Measurements from ENCODE around the gene NES. TPM values are rescaled to one million over a fixed set of nuclear protein-coding genes. Genes with fewer than 3 reads are reported as not detected.

Gene NES
- polyA plus RNA-seq, 1 of the 3 experiments (the other 2 are of a cell fraction), result 15.8 TPM

DNA sequence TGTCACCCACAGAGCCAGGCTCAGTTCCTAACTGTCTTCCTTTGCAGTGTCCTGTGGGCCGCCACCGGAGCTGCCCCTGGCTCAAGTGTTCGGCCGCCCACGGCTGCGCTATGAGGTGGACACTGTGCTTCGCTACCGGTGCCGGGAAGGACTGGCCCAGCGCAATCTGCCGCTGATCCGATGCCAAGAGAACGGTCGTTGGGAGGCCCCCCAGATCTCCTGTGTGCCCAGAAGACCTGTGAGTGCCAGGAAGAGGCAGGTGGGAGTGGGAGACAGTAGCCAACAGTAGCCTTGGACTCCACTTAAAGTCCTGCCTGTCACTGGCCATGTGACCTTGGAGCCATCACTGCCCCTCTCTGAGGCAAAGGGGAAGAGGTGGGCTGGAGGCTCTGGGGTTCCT is 18.7 kb downstream of the NES start:
- Histone ChIP-seq H2AFZ (ENCODE audit: low read depth) (no peak overlapping the region), H4K20me1 (ENCODE audit: insufficient read depth) (peaks cover 3% of the 10 kb centered on the region; the same call in 1 of the 2 replicates), H3K4me2 (no peak overlapping the region), H3K79me2 (ENCODE audit: insufficient read depth) (no peaks in the 10 kb centered on the region), H3K9me3 (no peaks in the 10 kb centered on the region), H3K36me3 (replicated peaks in 1 of 2; ENCODE audit: control insufficient read depth in 1 of 2, insufficient read depth in 2 of 2, low read length in 1 of 2) (no peaks in the 10 kb centered on the region), H3K9ac (no peak overlapping the region), H3K4me1 (ENCODE audit: control insufficient read depth in 1 of 2, insufficient read depth in 2 of 2, low read depth in 1 of 2, low read length in 1 of 2) (peaks cover 39 to 43% of the 10 kb centered on the region in 2 experiments; a peak in 3 of 4 replicates), H3F3A (replicated peaks; ENCODE audit: insufficient read depth) (peaks cover 21% of the 10 kb centered on the region), H3K9me2 (no peaks in the 10 kb centered on the region), H3K4me3 (ENCODE audit: low read depth in 2 of 2, low read length in 1 of 2) (no peak overlapping the region), H3K27ac (ENCODE audit: low read depth in 2 of 2, low read length in 1 of 2) (no peak overlapping the region), H3K27me3 (ENCODE audit: insufficient read depth) (no peaks in the 10 kb centered on the region)
- no peak for DNase-seq
- 100% methylated on average over 7 of the region's 14 CpGs for WGBS (ENCODE audit: low lambda C conversion rate)
- TF ChIP-seq, protein P1, sequence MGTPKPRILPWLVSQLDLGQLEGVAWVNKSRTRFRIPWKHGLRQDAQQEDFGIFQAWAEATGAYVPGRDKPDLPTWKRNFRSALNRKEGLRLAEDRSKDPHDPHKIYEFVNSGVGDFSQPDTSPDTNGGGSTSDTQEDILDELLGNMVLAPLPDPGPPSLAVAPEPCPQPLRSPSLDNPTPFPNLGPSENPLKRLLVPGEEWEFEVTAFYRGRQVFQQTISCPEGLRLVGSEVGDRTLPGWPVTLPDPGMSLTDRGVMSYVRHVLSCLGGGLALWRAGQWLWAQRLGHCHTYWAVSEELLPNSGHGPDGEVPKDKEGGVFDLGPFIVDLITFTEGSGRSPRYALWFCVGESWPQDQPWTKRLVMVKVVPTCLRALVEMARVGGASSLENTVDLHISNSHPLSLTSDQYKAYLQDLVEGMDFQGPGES (IDR thresholded peaks at IDR 0.05; ENCODE audit: low read depth, low read length), result no peak
- TF ChIP-seq NRF1 (IDR thresholded peaks at IDR 0.05; ENCODE audit: low read depth, low read length) (no peak), MXI1 (IDR thresholded peaks at IDR 0.05; ENCODE audit: low read depth, low read length) (no peak)
- ChIA-PET POLR2A (no interaction called here), CTCF (interaction anchor here (0.7 to 13.1 kb wide), 23 partner anchors 8 to 273 kb away, joined by 3 to 682 read pairs (median 6); partner anchors contain the start of genes BCAN, CRABP2, HAPLN2 and ISG20L2)

- H3K4me1 ChIP-seq (ENCODE audit: control insufficient read depth in 1 of 2, insufficient read depth in 2 of 2, low read depth in 1 of 2, low read length in 1 of 2), result peaks cover 32 to 43% of the 10 kb centered on the region in 2 experiments; a peak in 3 of 4 replicates
- 35% methylated on average over 14 of the region's 15 CpGs for WGBS (ENCODE audit: low lambda C conversion rate)
- peaks cover 3% of the 10 kb centered on the region; the same call in 1 of the 2 replicates for H4K20me1 ChIP-seq (ENCODE audit: insufficient read depth)
- H3K9me3 ChIP-seq, result no peaks in the 10 kb centered on the region
- H3K79me2 ChIP-seq (ENCODE audit: insufficient read depth), result no peaks in the 10 kb centered on the region
- no peak for TF ChIP-seq RXRA (IDR thresholded peaks at IDR 0.05; ENCODE audit: borderline replicate concordance, low read depth)
- no peak for TF ChIP-seq GATA2 (CRISPR knock-in tag; IDR thresholded peaks at IDR 0.05)
- TF ChIP-seq NFIC (IDR thresholded peaks at IDR 0.05; ENCODE audit: borderline replicate concordance), result no peak
- TF ChIP-seq, protein P2, sequence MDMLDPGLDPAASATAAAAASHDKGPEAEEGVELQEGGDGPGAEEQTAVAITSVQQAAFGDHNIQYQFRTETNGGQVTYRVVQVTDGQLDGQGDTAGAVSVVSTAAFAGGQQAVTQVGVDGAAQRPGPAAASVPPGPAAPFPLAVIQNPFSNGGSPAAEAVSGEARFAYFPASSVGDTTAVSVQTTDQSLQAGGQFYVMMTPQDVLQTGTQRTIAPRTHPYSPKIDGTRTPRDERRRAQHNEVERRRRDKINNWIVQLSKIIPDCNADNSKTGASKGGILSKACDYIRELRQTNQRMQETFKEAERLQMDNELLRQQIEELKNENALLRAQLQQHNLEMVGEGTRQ (IDR thresholded peaks at IDR 0.05; ENCODE audit: borderline replicate concordance, low read depth, low read length), result no peak
- TF ChIP-seq, protein P1 (IDR thresholded peaks at IDR 0.05; ENCODE audit: low read depth, low read length), result no peak
- TF ChIP-seq MEF2A (IDR thresholded peaks at IDR 0.05; ENCODE audit: borderline replicate concordance, low read depth), result no peak
- TF ChIP-seq EP300 (IDR thresholded peaks at IDR 0.05; ENCODE audit: borderline replicate concordance in 1 of 2, low read depth in 1 of 2, low read length in 1 of 2), result no peak
- TF ChIP-seq RCOR1 (IDR thresholded peaks at IDR 0.05; ENCODE audit: low read length), result no peak
- TF ChIP-seq TAF1 (IDR thresholded peaks at IDR 0.05; ENCODE audit: borderline replicate concordance, low read depth, low read length), result no peak
- TF ChIP-seq FOXM1 (IDR thresholded peaks at IDR 0.05; ENCODE audit: low read depth), result no peak
- no peak for DNase-seq
- peak overlapping the region; percentile 68; the same call in 1 of the 2 replicates for H3K4me2 ChIP-seq
- CTCF ChIA-PET, result interaction anchor here (0.6 to 13.1 kb wide), 24 partner anchors 8 to 274 kb away, joined by 3 to 682 read pairs (median 5); partner anchors contain the start of genes BCAN, CRABP2, HAPLN2 and ISG20L2
- no peaks in the 10 kb centered on the region for H3K36me3 ChIP-seq (replicated peaks in 1 of 2; ENCODE audit: control insufficient read depth in 1 of 2, insufficient read depth in 2 of 2, low read length in 1 of 2)
- H3K9me2 ChIP-seq, result no peaks in the 10 kb centered on the region
- no peak overlapping the region for H2AFZ ChIP-seq (ENCODE audit: low read depth)
- POLR2A ChIA-PET, result no interaction called here
- H3K4me3 ChIP-seq (ENCODE audit: low read depth in 2 of 2, low read length in 1 of 2), result peak overlapping the region in 1 of 2 experiments; percentile 44; a peak in 2 of 4 replicates
- no peak overlapping the region for H3K9ac ChIP-seq
- no peak overlapping the region for H3K27ac ChIP-seq (ENCODE audit: low read depth in 2 of 2, low read length in 1 of 2)
- H3F3A ChIP-seq (replicated peaks; ENCODE audit: insufficient read depth), result peaks cover 20% of the 10 kb centered on the region
- H3K27me3 ChIP-seq (ENCODE audit: insufficient read depth), result no peaks in the 10 kb centered on the region
These were observed 19.4 kb downstream of the NES start for GRCh38 chr1:156657741-156658319.

All from SK-N-SH (cell line).